Neural cell (in vitro differentiated cells): ENCODE results near the gene VENTX.

Source experiments
- CTCF ChIP-seq: fragments of 450-650 bp; IDR thresholded peaks from 2 replicates; pipeline ENCODE4 v1.5.1; 2014; ENCODE audit warnings: antibody characterized with exemption, mild to moderate bottlenecking, moderate library complexity; ENCODE audit not compliant: poor library complexity, severe bottlenecking
- POLR2AphosphoS5 ChIP-seq: IDR thresholded peaks from 2 replicates; pipeline ENCODE4 v1.6.1; 2012
- TAF1 ChIP-seq: IDR thresholded peaks from 2 replicates; pipeline ENCODE4 v1.6.1; 2012; ENCODE audit warnings: low read depth

GRCh38 chr10:133242611-133243356, 5.1 kb downstream of the VENTX start:
- TF ChIP-seq CTCF (no peak), TAF1 (no peak), POLR2AphosphoS5 (no peak)
